OCI-LY7 (cell line): ENCODE data around the gene LGALS13. TPM values are rescaled to one million over a fixed set of nuclear protein-coding genes. Genes with fewer than 3 reads are reported as not detected.
"Not testable (repeated sequence)": the region's sequence is repeated elsewhere in the genome, so short reads cannot be mapped to it uniquely, and the experiment has no call there.

Experiments used
- BruUV-seq: library from RNA; stranded (reverse); fragments of 400-500 nt; replicated peaks from 2 replicates; lab custom pipeline; 2021; lab: Mats Ljungman, UMichigan
- CTCF ChIA-PET: fragments of 300-600 bp; sonication (Branson Sonifier 250); formaldehyde crosslinking; loops from one replicate; lab custom pipeline; 2022; ENCODE audit warnings: antibody characterized with exemption; ENCODE audit not compliant: unreplicated experiment; lab: Charles Lee
- POLR2A ChIA-PET: fragments of 300-600 bp; sonication (Branson Sonifier 250); formaldehyde crosslinking; loops from one replicate; lab custom pipeline; 2022; ENCODE audit warnings: antibody characterized with exemption; lab: Charles Lee
- DNase-seq: peaks from one replicate; pipeline ENCODE4 v3.0.0-alpha.2; 2015; ENCODE audit warnings: low spot score
- H2AFZ ChIP-seq: fragments of 200-600 bp; sonication (generic), shearing (Covaris generic); 2 replicates; pipeline ENCODE4 v1.6.1; 2014; ENCODE audit warnings: mild to moderate bottlenecking, antibody characterized with exemption, low read length, moderate library complexity
- H3K27ac ChIP-seq: fragments of 200-600 bp; sonication (generic); 2 replicates; pipeline ENCODE4 v1.5.1; 2014; ENCODE audit warnings: mixed run types, low read depth, mild to moderate bottlenecking, moderate library complexity, low read length, inconsistent platforms; ENCODE audit not compliant: poor library complexity, severe bottlenecking
- H3K36me3 ChIP-seq: fragments of 200-600 bp; sonication (generic); 2 replicates; pipeline ENCODE4 v1.6.1; 2014; ENCODE audit warnings: mild to moderate bottlenecking, antibody characterized with exemption, low read length, moderate library complexity, mixed read lengths; ENCODE audit not compliant: insufficient read depth
- H3K4me1 ChIP-seq: fragments of 200-600 bp; sonication (generic); 2 replicates; pipeline ENCODE4 v1.5.1; 2014; ENCODE audit warnings: mild to moderate bottlenecking, low read length; ENCODE audit not compliant: insufficient read depth, poor library complexity, severe bottlenecking
- H3K4me2 ChIP-seq: fragments of 200-600 bp; sonication (generic); 2 replicates; pipeline ENCODE4 v1.6.1; 2014; ENCODE audit warnings: mild to moderate bottlenecking, low read length
- H3K4me3 ChIP-seq: fragments of 200-600 bp; sonication (generic); 2 replicates; pipeline ENCODE4 v1.5.1; 2014; ENCODE audit warnings: mild to moderate bottlenecking, low read depth, low read length; ENCODE audit not compliant: poor library complexity, severe bottlenecking
- H3K79me2 ChIP-seq: fragments of 200-600 bp; sonication (generic); 2 replicates; pipeline ENCODE4 v1.6.1; 2016; ENCODE audit warnings: low read depth, mild to moderate bottlenecking, low read length, moderate library complexity, mixed read lengths; ENCODE audit not compliant: insufficient read depth
- H3K9me2 ChIP-seq: fragments of 200-600 bp; sonication (generic); 2 replicates; pipeline ENCODE4 v1.6.1; 2016; ENCODE audit warnings: mild to moderate bottlenecking, low read length, mixed read lengths; ENCODE audit not compliant: insufficient read depth
- H3K9me3 ChIP-seq: fragments of 200-600 bp; sonication (generic); 2 replicates; pipeline ENCODE4 v1.6.1; 2014; ENCODE audit warnings: mild to moderate bottlenecking, mixed run types, low read length, mixed read lengths
- H4K20me1 ChIP-seq: fragments of 200-600 bp; sonication (generic); 2 replicates; pipeline ENCODE4 v1.6.1; 2014; ENCODE audit warnings: mild to moderate bottlenecking, antibody characterized with exemption, low read length, moderate library complexity, mixed read lengths; ENCODE audit not compliant: insufficient read depth
- EZH2phosphoT487 ChIP-seq: fragments of 200-600 bp; sonication (generic); IDR thresholded peaks from 2 replicates; pipeline ENCODE4 v1.6.1; 2018; ENCODE audit warnings: low read depth, borderline replicate concordance, mild to moderate bottlenecking, mixed run types, antibody characterized with exemption, low read length, moderate library complexity, mixed read lengths
- intact Hi-C: fragments of 100-400 bp; cut with micrococcal nuclease; formaldehyde crosslinking; loops from one replicate; pipeline ENCODE4 v1.10.0; 2022; ENCODE audit not compliant: unreplicated experiment
- total RNA-seq, 2 experiments: library from RNA; depleted of rRNA in 1 of 2; stranded (reverse); fragments of >200 nt in 1 of 2; shearing (Covaris generic) in 1 of 2; gene quantifications; 2 replicates each; pipeline ENCODE4 v1.2.3, GENCODE V29; 2014 to 2022
- TF ChIP-seq, protein P1 (sequence below): fragments of 200-600 bp; sonication (generic); conservative IDR thresholded peaks from 2 replicates; pipeline ENCODE4 v1.5.1; 2014; ENCODE audit warnings: mild to moderate bottlenecking, antibody characterized with exemption, low read length, moderate library complexity, mixed read lengths

LGALS13 gene
- total RNA-seq, 2 experiments from 2014 or later = not detected

DNA sequence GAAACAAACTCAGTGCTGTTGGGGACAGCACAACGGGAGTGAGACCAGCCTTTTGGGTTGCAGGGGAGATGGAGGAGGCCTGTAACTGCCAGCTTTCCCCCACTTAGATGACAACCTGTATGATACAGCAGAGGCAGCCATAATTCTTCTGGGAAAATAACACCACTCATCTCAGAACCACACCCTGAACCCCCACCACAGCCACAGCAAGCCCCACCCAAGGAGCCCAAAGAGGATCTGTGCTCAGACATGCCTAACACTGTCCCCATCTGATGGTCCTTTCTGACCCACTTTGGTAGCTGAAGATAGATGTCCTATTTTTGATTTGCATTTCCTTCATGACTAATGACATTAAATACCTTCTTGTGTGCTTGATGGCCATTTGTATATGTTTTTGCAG is 15.4 kb downstream of the LGALS13 start:
- Histone ChIP-seq H3K4me3 (no peak overlapping the region), H3K36me3 (no peaks in the 10 kb centered on the region), H4K20me1 (no peaks in the 10 kb centered on the region), H3K4me1 (no peaks in the 10 kb centered on the region), H3K4me2 (no peak overlapping the region), H2AFZ (no peak overlapping the region), H3K9me2 (no peaks in the 10 kb centered on the region), H3K27ac (no peak overlapping the region), H3K79me2 (no peaks in the 10 kb centered on the region), H3K9me3 (peaks cover 14% of the 10 kb centered on the region; the same call in 1 of the 2 replicates)
- intact Hi-C loops = no loop called here
- BruUV-seq = no TSS peak
- no peak for DNase-seq
- CTCF ChIA-PET = no interaction called here
- TF ChIP-seq, protein P1, sequence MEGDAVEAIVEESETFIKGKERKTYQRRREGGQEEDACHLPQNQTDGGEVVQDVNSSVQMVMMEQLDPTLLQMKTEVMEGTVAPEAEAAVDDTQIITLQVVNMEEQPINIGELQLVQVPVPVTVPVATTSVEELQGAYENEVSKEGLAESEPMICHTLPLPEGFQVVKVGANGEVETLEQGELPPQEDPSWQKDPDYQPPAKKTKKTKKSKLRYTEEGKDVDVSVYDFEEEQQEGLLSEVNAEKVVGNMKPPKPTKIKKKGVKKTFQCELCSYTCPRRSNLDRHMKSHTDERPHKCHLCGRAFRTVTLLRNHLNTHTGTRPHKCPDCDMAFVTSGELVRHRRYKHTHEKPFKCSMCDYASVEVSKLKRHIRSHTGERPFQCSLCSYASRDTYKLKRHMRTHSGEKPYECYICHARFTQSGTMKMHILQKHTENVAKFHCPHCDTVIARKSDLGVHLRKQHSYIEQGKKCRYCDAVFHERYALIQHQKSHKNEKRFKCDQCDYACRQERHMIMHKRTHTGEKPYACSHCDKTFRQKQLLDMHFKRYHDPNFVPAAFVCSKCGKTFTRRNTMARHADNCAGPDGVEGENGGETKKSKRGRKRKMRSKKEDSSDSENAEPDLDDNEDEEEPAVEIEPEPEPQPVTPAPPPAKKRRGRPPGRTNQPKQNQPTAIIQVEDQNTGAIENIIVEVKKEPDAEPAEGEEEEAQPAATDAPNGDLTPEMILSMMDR = no peak
- no peak for TF ChIP-seq EZH2phosphoT487
- POLR2A ChIA-PET = no interaction called here

DNA sequence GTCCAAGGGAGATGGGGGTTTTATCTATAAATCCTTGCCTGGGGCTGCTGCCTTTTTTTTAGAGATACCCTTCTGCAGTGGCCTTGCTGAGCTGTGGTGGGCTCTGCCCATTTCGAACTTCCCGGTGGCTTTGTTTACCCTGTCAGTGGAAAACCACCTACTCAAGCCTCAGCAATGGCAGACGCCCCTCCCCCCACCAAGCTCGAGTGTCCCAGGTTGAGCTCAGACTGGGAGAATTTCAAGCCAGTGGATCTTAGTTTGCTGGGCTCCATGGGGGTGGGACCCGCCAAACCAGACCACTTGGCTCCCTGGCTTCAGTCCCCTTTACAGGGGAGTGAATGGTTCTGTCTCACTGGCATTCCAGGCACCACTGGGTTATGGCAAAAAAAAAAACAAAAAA is 21.6 kb downstream of the LGALS13 start:
- H4K20me1 ChIP-seq = no peaks in the 10 kb centered on the region
- CTCF ChIA-PET = no interaction called here
- BruUV-seq = no TSS peak
- no peak overlapping the region for H2AFZ ChIP-seq
- H3K79me2 ChIP-seq = no peaks in the 10 kb centered on the region
- no peaks in the 10 kb centered on the region for H3K4me1 ChIP-seq
- H3K4me2 ChIP-seq = no peak overlapping the region
- POLR2A ChIA-PET = no interaction called here
- TF ChIP-seq EZH2phosphoT487 = no peak
- TF ChIP-seq, protein P1 = no peak
- no peak overlapping the region for H3K27ac ChIP-seq
- no peak for DNase-seq
- intact Hi-C loops = no loop called here
- H3K36me3 ChIP-seq = no peaks in the 10 kb centered on the region
- no peaks in the 10 kb centered on the region for H3K9me3 ChIP-seq
- H3K9me2 ChIP-seq = no peaks in the 10 kb centered on the region
- no peak overlapping the region for H3K4me3 ChIP-seq

DNA sequence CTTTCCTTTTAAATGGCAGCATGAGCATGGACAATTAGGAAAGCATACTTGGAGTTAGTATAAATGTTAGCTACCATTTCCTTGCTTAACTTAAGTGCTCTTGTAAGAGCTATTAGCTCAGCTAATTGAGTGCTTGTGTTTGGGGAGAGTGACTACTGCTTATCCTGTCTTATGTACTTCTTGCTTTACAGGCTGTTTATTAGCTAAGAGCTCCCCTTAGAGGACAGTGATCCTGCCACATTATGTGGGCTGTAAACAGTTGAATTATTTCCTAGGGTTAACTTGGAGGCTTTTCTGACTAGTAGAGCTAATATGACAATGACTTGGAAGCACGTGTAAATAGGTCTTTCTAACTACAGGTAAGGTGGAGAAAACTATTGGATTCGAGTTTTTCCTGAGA is 25.3 kb downstream of the LGALS13 start:
- H3K27ac ChIP-seq, POLR2A ChIA-PET, H4K20me1 ChIP-seq, H3K4me2 ChIP-seq, H3K79me2 ChIP-seq, H3K4me3 ChIP-seq, H3K9me3 ChIP-seq, BruUV-seq, H3K9me2 ChIP-seq, H3K36me3 ChIP-seq, H3K4me1 ChIP-seq, H2AFZ ChIP-seq, CTCF ChIA-PET, intact Hi-C loops: not testable (repeated sequence)
- TF ChIP-seq, protein P1 = 0 out of 2 replicates have a peak, but pooled peaks have one; percentile 25
- peak; percentile 6 for DNase-seq
